IPS-NIHi7 (cell line): ENCODE data around the gene GRID1.

Source experiments
- DNase-seq: peaks from one replicate; pipeline ENCODE4 v3.0.0; 2012; ENCODE audit warnings: mixed read lengths; ENCODE audit errors: extremely low spot score

The GRID1 gene

GRCh38 chr10:86139066-86139657, 227.4 kb downstream of the GRID1 start:
- DNase-seq = peak; percentile 73

DNA sequence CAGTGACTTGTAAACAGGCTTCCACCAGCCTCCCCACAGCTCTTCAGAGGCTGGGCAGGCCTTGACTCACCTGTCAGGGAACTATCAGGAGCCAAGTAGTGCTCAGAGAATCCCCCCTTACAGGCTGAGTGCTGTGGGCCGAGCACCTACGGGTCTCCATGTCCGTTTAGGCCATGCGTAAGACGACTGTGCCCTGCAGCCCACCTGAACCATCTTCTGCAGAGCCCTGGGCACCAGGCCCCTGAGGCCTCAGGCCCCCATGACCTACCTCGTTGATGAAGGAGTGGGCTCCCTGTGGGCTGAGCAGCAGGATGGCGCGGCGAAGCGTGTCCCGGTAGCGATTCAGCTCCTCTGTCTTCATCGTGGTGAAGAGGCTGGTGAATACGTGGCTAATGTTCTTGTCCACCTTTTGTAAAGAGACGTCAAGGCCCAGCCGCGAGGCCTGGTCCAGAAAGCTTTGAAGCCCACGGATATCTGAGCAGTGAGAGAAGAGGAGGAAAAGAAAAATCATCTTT, 228.0 kb downstream of the GRID1 start:
- no peak for DNase-seq

DNA sequence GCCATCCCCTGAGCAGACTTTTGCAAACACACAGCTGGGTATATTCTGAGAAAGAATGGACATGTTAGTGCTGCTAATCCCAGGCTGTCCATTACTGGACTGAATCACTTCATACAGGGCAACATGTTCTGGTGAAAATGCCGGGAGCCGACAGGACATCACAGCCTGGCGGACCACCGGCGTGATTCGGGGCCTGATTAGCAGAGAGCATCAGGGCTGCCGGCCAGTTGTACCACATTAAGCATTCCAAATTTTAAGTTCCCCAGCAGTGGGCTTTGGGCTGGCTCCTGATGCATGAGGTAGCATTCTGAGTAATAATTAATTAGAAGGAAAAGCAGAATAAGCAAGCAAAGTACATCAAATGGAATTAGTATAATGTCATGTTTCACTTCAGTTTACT, 229.0 kb downstream of the GRID1 start:
- no peak for DNase-seq

GRCh38 chr10:86136934-86137333, 229.7 kb downstream of the GRID1 start:
- no peak for DNase-seq

GRCh38 chr10:86135191-86135590, 231.4 kb downstream of the GRID1 start:
- no peak for DNase-seq

DNA sequence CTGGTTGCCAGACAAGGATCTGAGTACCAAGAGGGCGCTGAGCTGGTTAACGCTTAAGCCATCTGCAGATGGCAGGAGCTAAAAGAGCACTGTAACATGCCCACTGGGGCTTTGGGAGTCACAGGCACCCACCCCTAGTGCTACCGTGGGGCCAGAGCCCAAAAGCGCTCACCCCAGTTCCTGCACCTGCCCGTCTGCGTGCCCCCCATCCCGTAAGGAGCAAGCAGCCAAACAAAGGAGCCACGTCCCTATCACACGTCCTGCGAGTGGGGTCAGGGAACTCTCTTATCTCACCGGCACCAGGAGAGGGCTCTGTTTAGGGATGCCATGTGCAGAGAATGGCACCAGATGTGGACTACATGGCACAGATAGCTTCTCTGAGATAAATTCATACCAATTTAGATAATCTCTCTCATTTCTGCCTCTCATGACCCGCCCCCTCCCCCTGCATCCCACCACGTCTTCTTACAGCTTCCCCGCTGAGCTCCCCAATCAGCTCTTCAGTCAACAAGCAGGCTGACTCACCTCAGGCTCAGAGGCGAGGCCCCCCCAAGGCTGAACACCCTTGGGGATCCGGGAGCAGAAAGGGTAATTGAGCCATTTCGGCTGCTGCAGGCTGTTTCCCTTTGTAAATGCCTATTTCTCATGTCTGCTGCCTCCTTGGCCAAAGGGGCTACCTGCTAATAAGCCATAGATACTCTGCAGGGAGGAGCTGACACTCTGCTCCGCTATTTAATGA, 235.7 kb downstream of the GRID1 start:
- no peak for DNase-seq

DNA sequence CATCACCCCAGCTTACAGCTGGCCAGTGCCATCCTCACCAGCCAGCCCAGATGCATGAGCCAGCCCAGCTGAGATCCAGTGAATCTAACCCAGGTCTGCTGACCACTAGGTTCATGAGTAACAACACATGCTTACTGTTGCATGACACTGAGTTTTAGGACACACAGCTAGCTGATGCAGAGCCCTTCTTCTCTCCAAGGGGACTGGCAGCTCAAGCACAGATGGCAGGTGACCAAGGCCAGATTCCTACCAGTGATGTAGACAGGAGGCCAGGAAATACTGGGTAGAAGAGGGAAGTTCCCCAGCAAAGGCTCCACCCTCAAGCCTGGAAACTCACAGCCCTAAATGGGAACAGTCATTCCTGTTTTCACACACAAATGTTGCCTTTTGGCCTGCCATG, 236.6 kb downstream of the GRID1 start:
- no peak for DNase-seq

GRCh38 chr10:86128360-86128759, 238.2 kb downstream of the GRID1 start:
- no peak for DNase-seq

DNA sequence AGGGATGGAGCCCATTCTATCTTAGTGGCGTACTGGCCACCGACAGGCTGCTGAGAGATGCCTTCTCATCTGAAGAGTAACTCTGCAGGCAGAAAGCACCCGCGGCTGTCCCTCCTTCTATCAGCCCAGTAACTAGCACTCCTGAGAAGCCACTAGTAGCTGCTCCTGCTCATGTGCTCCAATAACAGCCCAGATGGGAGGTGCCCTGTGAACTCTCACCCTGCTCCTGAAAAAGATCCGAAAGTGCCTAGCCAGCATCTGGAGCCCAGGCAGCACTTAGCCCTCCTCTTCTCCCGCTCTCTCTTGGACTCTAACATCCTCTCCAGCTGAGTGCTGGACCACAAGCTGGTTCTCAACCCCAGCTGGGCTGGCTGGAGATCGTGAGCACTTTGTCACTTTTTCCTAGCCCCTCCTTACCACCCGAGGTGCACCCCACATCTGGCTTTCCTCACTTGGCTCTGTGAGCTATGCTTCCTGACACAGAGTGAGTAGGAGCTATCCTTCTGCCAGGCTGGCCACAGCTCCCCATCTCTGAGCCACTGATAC, 239.2 kb downstream of the GRID1 start:
- DNase-seq = no peak

DNA sequence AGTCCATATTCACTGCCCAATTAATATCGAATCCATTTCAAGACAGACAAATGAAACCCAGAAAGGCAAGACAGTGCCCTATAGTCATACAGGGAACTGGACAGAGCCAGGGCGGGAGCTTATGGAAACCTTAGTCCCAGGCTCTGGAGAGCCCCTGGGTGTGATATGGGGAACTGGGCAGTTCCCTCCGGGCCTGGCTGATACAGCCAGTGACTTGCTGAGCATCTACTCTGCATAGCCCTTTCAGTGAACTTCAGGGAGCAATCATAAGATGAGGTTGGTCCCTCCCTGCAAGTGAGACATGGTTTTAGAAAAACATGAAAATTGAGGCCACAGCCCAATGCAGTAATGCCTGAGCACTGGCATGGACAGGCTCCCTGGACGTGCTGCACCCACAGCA, 241.9 kb downstream of the GRID1 start:
- DNase-seq = no peak

DNA sequence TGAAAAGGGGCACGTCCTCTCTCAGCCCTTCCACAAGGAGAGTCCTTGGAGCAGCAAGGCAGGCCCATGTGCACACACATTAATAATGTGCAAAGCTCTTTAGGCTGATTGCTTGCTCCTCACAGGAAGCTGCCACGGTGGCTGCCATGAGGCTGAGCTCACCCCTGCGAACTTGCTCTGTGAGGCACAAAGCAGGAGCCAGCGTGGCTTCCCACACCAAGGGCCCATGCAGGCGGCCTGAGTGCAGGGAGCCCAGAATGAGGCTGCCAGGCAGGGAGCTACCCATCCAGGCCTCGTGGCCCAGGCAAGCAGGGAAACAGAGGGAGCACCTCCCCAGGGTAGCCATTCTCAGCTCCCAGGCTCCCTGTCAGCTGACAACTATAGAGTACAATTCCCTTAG, 242.9 kb downstream of the GRID1 start:
- no peak for DNase-seq

- no peak for DNase-seq
Observed at GRCh38 chr10:86123304-86123703, 243.3 kb downstream of the GRID1 start.

DNA sequence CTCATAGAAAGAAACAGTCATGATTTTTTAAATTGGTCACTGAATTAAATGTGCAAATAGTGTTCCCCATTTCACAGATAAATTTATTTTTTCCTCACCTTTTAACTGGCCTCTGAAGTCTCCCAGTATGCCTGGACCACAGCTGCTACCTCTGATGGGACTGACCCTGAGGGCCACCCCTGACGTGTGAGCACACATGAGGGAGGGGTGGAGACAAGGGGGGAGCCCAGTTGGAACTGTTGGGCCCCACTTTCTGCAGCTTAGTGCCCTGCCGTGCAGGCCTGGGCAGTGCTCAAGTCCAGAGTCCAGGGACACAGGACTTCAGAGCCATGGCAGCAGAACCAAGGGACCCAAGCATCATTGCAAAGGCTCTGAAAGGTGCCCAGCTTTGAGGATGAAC, 243.9 kb downstream of the GRID1 start:
- DNase-seq = no peak

DNA sequence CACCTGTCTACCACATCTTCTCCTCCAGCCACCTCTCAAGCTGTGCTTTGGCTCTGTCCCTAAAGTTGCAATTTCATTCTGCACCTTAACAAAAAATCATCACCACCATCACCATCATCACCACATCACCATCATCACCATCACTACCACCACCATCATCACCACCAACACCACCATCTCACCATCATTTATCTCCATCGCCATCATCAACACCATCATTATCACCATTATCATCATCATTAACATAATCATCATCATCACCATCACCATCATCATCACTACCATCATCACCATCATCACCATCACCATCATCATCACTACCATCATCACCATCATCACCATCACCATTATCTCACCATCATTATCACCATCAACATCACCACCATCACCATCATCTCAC, 245.4 kb downstream of the GRID1 start:
- DNase-seq = no peak

- no peak for DNase-seq
Observed at GRCh38 chr10:86117051-86117450, 249.5 kb downstream of the GRID1 start.

- no peak for DNase-seq
Observed at GRCh38 chr10:86113983-86114382, 252.6 kb downstream of the GRID1 start.

DNA sequence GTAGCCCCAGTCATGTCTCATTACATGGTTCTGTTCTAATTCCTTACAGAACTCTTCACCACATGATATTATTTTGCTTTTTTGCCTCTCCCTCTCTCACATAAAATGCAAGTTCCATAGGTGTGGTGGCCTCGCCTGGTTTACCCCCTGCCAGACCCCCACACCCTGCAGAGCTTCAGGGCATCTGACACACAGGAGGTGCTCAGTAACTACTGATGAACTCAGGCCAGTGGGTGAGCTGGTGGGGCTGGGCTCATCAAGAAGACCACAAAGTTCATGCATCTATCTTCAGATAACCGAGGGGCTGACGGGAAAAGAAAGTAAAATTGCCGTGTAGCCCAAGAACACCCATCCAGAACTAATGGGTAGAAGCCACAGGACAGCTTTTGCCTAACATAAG, 253.1 kb downstream of the GRID1 start:
- DNase-seq = no peak

- no peak for DNase-seq
Observed at GRCh38 chr10:86113044-86113443, 253.6 kb downstream of the GRID1 start.

- no peak for DNase-seq
Observed at GRCh38 chr10:86111902-86112545, 254.6 kb downstream of the GRID1 start.

GRCh38 chr10:86110156-86110786, 256.3 kb downstream of the GRID1 start:
- peak; percentile 73 for DNase-seq

GRCh38 chr10:86109421-86109820, 257.2 kb downstream of the GRID1 start:
- DNase-seq = no peak

- no peak for DNase-seq
Observed at GRCh38 chr10:86108696-86109095, 257.9 kb downstream of the GRID1 start.
